ENCODE measurements around the gene TNRC6C. TPM values are rescaled to one million over a fixed set of nuclear protein-coding genes. Genes with fewer than 3 reads are reported as not detected.

The TNRC6C gene
- total RNA-seq, 4 donors from 2014 or later, result 9.7 to 70.1 (median 23.2) TPM

GRCh38 chr17:78040440-78041385 lies 82.2 kb downstream of the TNRC6C start:
- H3K4me1 ChIP-seq, result peaks cover 0 to 9% (median 0%) of the 10 kb centered on the region in 4 donors
- H3K27me3 ChIP-seq, result no peaks in the 10 kb centered on the region
- H3K9me3 ChIP-seq, result no peaks in the 10 kb centered on the region
- peaks cover 0 to 6% (median 0%) of the 10 kb centered on the region in 3 donors for H3K36me3 ChIP-seq
- TF ChIP-seq POLR2A (IDR thresholded peaks at IDR 0.05), result no peak
- peak overlapping the region; percentile 33 to 43 (median 39) for H3K4me3 ChIP-seq
- peak overlapping the region; percentile 56 to 79 (median 75) for H3K27ac ChIP-seq
- peak; percentile 44 to 58 (median 52) for DNase-seq

- H3K4me1 ChIP-seq, result peaks cover 0 to 9% (median 0%) of the 10 kb centered on the region in 4 donors
- no peak for DNase-seq
- H3K4me3 ChIP-seq, result peak overlapping the region; percentile 33 to 43 (median 39)
- H3K36me3 ChIP-seq, result peaks cover 0 to 6% (median 0%) of the 10 kb centered on the region in 3 donors
- TF ChIP-seq CTCF (IDR thresholded peaks at IDR 0.05) (no peak), POLR2A (IDR thresholded peaks at IDR 0.05) (no peak)
- peak overlapping the region; percentile 56 to 79 (median 75) for H3K27ac ChIP-seq
- H3K27me3 ChIP-seq, result no peaks in the 10 kb centered on the region
- H3K9me3 ChIP-seq, result no peaks in the 10 kb centered on the region
These were observed 83.1 kb downstream of the TNRC6C start for GRCh38 chr17:78041386-78042179.

- no peak for DNase-seq
- Histone ChIP-seq H3K27ac (peak overlapping the region in 1 of 4 donors; percentile 79), H3K4me3 (no peak overlapping the region), H3K9me3 (no peaks in the 10 kb centered on the region), H3K4me1 (peaks cover 0 to 9% (median 0%) of the 10 kb centered on the region in 4 donors), H3K36me3 (peaks cover 0 to 2% (median 0%) of the 10 kb centered on the region in 3 donors), H3K27me3 (no peaks in the 10 kb centered on the region)
- TF ChIP-seq CTCF (IDR thresholded peaks at IDR 0.05) (no peak), POLR2A (IDR thresholded peaks at IDR 0.05) (no peak)
These were observed 84.0 kb downstream of the TNRC6C start for GRCh38 chr17:78042542-78042941.

- Histone ChIP-seq H3K4me1 (peaks cover 0 to 9% (median 0%) of the 10 kb centered on the region in 4 donors), H3K9me3 (no peaks in the 10 kb centered on the region), H3K27ac (no peak overlapping the region), H3K27me3 (no peaks in the 10 kb centered on the region), H3K4me3 (no peak overlapping the region), H3K36me3 (no peaks in the 10 kb centered on the region)
- DNase-seq, result no peak
- TF ChIP-seq CTCF (IDR thresholded peaks at IDR 0.05) (no peak), POLR2A (IDR thresholded peaks at IDR 0.05) (no peak)
These were observed 84.5 kb downstream of the TNRC6C start for GRCh38 chr17:78043031-78043430.

- DNase-seq, result no peak
- Histone ChIP-seq H3K27me3 (no peaks in the 10 kb centered on the region), H3K9me3 (no peaks in the 10 kb centered on the region), H3K36me3 (peaks cover 0 to 8% (median 0%) of the 10 kb centered on the region in 3 donors), H3K4me3 (no peak overlapping the region), H3K27ac (no peak overlapping the region), H3K4me1 (peaks cover 0 to 9% (median 0%) of the 10 kb centered on the region in 4 donors)
- TF ChIP-seq CTCF (IDR thresholded peaks at IDR 0.05), result no peak
- no peak for TF ChIP-seq POLR2A (IDR thresholded peaks at IDR 0.05)
These were observed 85.9 kb downstream of the TNRC6C start for GRCh38 chr17:78044280-78044835.
